ENCODE results near the gene LEUTX.

Gene LEUTX

DNA sequence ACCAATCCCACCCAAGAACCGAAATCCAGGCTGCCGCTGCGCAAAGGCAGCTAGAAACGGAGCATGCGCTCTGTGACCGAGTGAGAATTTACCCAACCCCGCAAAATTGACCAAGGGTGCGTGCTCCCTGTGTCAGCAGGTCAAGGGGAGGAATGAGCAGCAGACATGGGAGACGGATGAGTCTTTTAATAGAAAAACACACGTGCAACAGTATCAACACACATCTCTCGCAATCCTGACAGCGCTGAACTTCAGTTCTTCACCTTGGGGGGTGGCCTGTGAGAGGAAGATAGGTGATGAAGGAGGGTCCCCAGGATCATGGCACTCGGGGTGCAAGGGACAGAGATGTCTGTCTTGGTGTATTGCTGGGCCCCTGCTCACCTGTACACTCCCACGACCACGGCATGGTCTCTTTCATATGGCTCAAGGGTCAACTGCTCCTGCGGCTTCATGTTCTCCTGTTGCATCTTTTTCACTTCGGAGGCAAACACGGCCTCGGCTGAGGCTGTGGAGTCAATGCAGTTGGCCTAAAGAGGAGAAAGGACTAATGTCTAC, 55.7 kb downstream of the LEUTX start:
- DNase-seq = no peak
- in situ Hi-C loops (cut with MboI; ENCODE audit: low pct_unique_long_range_greater_than_20kb, low sequenced_read_pairs) = no loop called here
